ENCODE results near the gene PRKAG2. TPM values are rescaled to one million over a fixed set of nuclear protein-coding genes. Genes with fewer than 3 reads are reported as not detected.

PRKAG2 gene
- total and polyA plus RNA-seq, 4 donors, result 3.6 to 25.1 (median 16.8) TPM

DNA sequence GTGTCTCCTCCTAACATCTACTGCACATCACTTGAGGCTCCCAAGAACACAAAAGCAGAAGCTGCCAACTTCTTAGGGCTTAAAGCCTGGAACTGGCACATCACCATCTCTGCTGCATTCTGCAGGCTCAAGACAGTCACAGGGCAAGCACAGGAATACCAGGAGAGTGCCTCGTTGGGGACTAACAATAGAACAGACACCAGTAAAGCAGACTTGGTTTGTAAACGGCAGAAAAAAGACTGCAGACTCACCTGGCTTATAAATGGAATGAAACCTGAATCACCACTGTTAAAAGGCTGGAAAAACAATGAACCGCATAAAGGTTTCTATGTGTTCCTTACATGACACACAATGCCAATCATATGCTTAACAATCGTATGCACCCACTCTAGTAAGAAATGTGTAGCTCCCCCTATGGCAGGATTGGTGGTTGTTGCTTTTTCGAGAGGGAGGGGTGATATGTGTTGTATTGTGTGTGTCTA is 370.0 kb downstream of the PRKAG2 start (continued):
- TF ChIP-seq, protein P1, sequence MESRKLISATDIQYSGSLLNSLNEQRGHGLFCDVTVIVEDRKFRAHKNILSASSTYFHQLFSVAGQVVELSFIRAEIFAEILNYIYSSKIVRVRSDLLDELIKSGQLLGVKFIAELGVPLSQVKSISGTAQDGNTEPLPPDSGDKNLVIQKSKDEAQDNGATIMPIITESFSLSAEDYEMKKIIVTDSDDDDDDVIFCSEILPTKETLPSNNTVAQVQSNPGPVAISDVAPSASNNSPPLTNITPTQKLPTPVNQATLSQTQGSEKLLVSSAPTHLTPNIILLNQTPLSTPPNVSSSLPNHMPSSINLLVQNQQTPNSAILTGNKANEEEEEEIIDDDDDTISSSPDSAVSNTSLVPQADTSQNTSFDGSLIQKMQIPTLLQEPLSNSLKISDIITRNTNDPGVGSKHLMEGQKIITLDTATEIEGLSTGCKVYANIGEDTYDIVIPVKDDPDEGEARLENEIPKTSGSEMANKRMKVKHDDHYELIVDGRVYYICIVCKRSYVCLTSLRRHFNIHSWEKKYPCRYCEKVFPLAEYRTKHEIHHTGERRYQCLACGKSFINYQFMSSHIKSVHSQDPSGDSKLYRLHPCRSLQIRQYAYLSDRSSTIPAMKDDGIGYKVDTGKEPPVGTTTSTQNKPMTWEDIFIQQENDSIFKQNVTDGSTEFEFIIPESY (IDR thresholded peaks at IDR 0.05), result no peak
- TF ChIP-seq GABPA (IDR thresholded peaks at IDR 0.05 in 1 of 2, conservative IDR thresholded peaks at IDR 0.05 in 1 of 2) (no peak), FOXA2 (IDR thresholded peaks at IDR 0.05) (no peak), SP1 (IDR thresholded peaks at IDR 0.05) (no peak), HNF4A (conservative IDR thresholded peaks at IDR 0.05) (no peak), JUND (IDR thresholded peaks at IDR 0.05) (no peak), RAD21 (IDR thresholded peaks at IDR 0.05) (no peak), HNF4G (IDR thresholded peaks at IDR 0.05) (no peak), FOXA1 (IDR thresholded peaks at IDR 0.05) (no peak)
- TF ChIP-seq, protein P2, sequence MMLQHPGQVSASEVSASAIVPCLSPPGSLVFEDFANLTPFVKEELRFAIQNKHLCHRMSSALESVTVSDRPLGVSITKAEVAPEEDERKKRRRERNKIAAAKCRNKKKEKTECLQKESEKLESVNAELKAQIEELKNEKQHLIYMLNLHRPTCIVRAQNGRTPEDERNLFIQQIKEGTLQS (IDR thresholded peaks at IDR 0.05), result no peak

Small RNAs within 50 kb of the gene (small RNA-seq; reads per million reads assigned to genes)
- not detected for gene RF00019
- gene RNU6-604P, result not detected

Other genes with a start within 250 kb of the PRKAG2 start
- not detected for gene GALNTL5, start 79.3 kb upstream of the PRKAG2 start, total RNA-seq
- gene GALNTL5, start 79.3 kb upstream of the PRKAG2 start, polyA plus RNA-seq, result not detected
- 10 to 100 TPM; 14.4 to 21.8 TPM for gene GALNT11, start 148.6 kb upstream of the PRKAG2 start, total RNA-seq
- 10 to 100 TPM; 12.0 to 13.1 TPM for gene GALNT11, start 148.6 kb upstream of the PRKAG2 start, polyA plus RNA-seq